ENCODE data around the gene NOL4L.

NOL4L gene

DNA sequence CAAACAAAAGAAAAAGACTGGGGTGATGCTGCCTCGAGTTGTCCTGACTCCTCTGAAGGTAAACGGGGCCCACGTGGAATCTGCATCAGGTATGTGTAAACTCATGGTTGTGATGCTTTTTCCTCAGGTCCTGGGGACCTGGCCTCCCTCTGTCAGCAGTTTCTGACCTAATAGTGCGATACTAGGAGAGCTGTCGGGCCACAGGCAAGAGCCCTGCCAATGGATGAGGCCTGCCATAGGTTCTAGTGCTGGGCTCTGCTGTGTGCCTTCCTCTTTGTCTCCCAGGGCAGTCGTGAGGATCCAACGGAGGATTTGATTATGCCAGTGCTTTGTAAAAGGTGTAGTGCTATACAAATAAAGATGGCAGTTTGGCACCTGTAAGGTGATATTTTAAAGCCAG, 155.8 kb downstream of the NOL4L start:
- no CpG with 5 or more reads among the region's 7 CpGs for WGBS (ENCODE audit: extremely low coverage, insufficient coverage, low lambda C conversion rate)
- Histone ChIP-seq H2AK5ac (ENCODE audit: low read length) (no peak overlapping the region), H3K56ac (ENCODE audit: low read length) (no peak overlapping the region), H3K27ac (ENCODE audit: low read depth, low read length) (no peak overlapping the region), H2BK15ac (replicated peaks; ENCODE audit: low read depth) (no peak overlapping the region), H2BK120ac (ENCODE audit: low read depth, low read length) (no peak overlapping the region), H4K5ac (ENCODE audit: low read length) (no peak overlapping the region), H3K4ac (ENCODE audit: low read depth, low read length) (no peak overlapping the region), H3K27me3 (ENCODE audit: insufficient read depth, low read length, poor library complexity) (no peaks in the 10 kb centered on the region), H3K4me2 (ENCODE audit: low read length) (no peak overlapping the region), H3K18ac (ENCODE audit: low read length) (no peak overlapping the region), H3K36me3 (ENCODE audit: control insufficient read depth, insufficient read depth, low read length) (peaks cover 12% of the 10 kb centered on the region), H2BK5ac (ENCODE audit: low read length) (no peak overlapping the region), H3K9ac (ENCODE audit: low read length) (no peak overlapping the region), H3K4me3 (ENCODE audit: low read length) (no peak overlapping the region), H3K79me2 (ENCODE audit: control insufficient read depth, insufficient read depth, low read length) (no peaks in the 10 kb centered on the region), H3K4me1 (ENCODE audit: control insufficient read depth, low read depth, low read length) (no peaks in the 10 kb centered on the region), H3K79me1 (ENCODE audit: low read length) (no peaks in the 10 kb centered on the region), H4K8ac (ENCODE audit: low read depth, low read length) (no peak overlapping the region), H3K23ac (ENCODE audit: low read length) (no peak overlapping the region)
- DNase-seq, result no peak

DNA sequence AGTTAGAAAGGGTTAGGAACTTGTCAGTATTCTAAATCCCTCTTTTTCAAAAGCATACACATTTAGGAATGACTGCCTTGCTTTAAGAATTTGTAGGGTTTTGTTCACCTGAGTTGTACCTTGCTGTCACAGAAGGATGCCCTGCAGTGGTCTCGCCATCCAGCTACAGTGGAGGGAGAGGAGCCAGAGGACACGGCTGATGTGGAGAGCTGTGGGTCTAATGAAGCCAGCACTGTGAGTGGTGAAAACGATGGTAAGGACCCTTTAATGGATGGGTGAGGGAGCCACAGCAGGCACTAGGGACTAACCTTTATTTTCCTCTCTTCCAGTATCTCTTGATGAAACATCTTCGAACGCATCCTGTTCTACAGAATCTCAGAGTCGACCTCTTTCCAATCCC, 157.1 kb downstream of the NOL4L start:
- H2BK15ac ChIP-seq (replicated peaks; ENCODE audit: low read depth), result no peak overlapping the region
- no peak overlapping the region for H3K27ac ChIP-seq (ENCODE audit: low read depth, low read length)
- no peak overlapping the region for H2BK120ac ChIP-seq (ENCODE audit: low read depth, low read length)
- no peak overlapping the region for H4K8ac ChIP-seq (ENCODE audit: low read depth, low read length)
- H3K23ac ChIP-seq (ENCODE audit: low read length), result no peak overlapping the region
- no peak for DNase-seq
- whole genome bisulfite sequencing (ENCODE audit: extremely low coverage, insufficient coverage, low lambda C conversion rate), result no CpG with 5 or more reads among the region's 6 CpGs
- H2AK5ac ChIP-seq (ENCODE audit: low read length), result no peak overlapping the region
- no peak overlapping the region for H3K9ac ChIP-seq (ENCODE audit: low read length)
- no peak overlapping the region for H4K5ac ChIP-seq (ENCODE audit: low read length)
- no peaks in the 10 kb centered on the region for H3K79me2 ChIP-seq (ENCODE audit: control insufficient read depth, insufficient read depth, low read length)
- H3K27me3 ChIP-seq (ENCODE audit: insufficient read depth, low read length, poor library complexity), result no peaks in the 10 kb centered on the region
- peaks cover 10% of the 10 kb centered on the region for H3K36me3 ChIP-seq (ENCODE audit: control insufficient read depth, insufficient read depth, low read length)
- no peak overlapping the region for H3K56ac ChIP-seq (ENCODE audit: low read length)
- no peaks in the 10 kb centered on the region for H3K4me1 ChIP-seq (ENCODE audit: control insufficient read depth, low read depth, low read length)
- H3K18ac ChIP-seq (ENCODE audit: low read length), result no peak overlapping the region
- H3K4me3 ChIP-seq (ENCODE audit: low read length), result no peak overlapping the region
- no peaks in the 10 kb centered on the region for H3K79me1 ChIP-seq (ENCODE audit: low read length)
- H3K4me2 ChIP-seq (ENCODE audit: low read length), result no peak overlapping the region
- H3K4ac ChIP-seq (ENCODE audit: low read depth, low read length), result no peak overlapping the region
- no peak overlapping the region for H2BK5ac ChIP-seq (ENCODE audit: low read length)

DNA sequence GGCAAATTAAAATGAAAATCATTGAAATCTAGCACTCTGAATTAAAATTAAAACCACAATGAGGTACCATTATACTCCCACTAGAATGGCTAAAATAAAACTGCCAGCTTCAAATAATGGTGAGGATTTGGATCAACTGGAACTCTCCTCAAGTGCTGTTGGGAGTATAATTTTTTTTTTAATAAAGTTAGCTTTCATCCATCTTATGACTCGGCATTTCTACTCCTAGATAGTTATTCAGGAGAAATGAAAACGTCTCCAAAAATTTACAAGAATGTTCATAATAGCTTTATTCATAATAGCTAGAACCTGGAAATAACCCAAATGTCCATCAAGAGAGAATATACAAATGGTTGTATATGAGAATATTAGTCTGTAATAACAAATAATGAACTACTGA, 163.8 kb downstream of the NOL4L start:
- Histone ChIP-seq H3K4me2 (ENCODE audit: low read length) (no peak overlapping the region), H2BK120ac (ENCODE audit: low read depth, low read length) (no peak overlapping the region), H4K8ac (ENCODE audit: low read depth, low read length) (no peak overlapping the region), H3K4me1 (ENCODE audit: control insufficient read depth, low read depth, low read length) (no peaks in the 10 kb centered on the region), H3K27me3 (ENCODE audit: insufficient read depth, low read length, poor library complexity) (no peaks in the 10 kb centered on the region), H3K23ac (ENCODE audit: low read length) (no peak overlapping the region), H3K79me1 (ENCODE audit: low read length) (no peaks in the 10 kb centered on the region), H2BK15ac (replicated peaks; ENCODE audit: low read depth) (no peak overlapping the region), H3K18ac (ENCODE audit: low read length) (no peak overlapping the region), H3K4ac (ENCODE audit: low read depth, low read length) (no peak overlapping the region), H3K36me3 (ENCODE audit: control insufficient read depth, insufficient read depth, low read length) (no peaks in the 10 kb centered on the region), H3K4me3 (ENCODE audit: low read length) (no peak overlapping the region), H3K9ac (ENCODE audit: low read length) (no peak overlapping the region), H3K56ac (ENCODE audit: low read length) (no peak overlapping the region), H3K27ac (ENCODE audit: low read depth, low read length) (no peak overlapping the region), H3K79me2 (ENCODE audit: control insufficient read depth, insufficient read depth, low read length) (no peaks in the 10 kb centered on the region), H2BK5ac (ENCODE audit: low read length) (no peak overlapping the region), H2AK5ac (ENCODE audit: low read length) (no peak overlapping the region), H4K5ac (ENCODE audit: low read length) (no peak overlapping the region)
- WGBS (ENCODE audit: extremely low coverage, insufficient coverage, low lambda C conversion rate), result no CpG with 5 or more reads among the region's 2 CpGs
- DNase-seq, result no peak

DNA sequence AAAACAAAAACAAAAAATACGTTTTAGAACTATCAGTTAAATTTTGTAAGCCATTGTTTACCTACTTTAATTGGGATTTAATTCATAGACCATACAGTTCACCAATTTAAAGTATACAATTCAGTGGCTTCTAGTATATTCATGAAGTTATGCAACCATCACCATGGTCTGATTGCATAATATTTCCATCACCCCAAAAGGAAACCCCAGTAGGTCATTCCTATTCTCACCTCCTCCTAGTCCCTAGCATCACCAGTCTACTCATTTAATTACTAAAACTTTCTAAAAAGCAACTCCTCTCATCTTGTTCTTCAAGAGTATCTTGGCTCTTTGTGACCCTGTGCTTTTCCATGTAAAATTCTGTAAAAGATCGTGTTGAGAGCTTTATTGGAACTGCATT, 166.8 kb downstream of the NOL4L start:
- H4K5ac ChIP-seq (ENCODE audit: low read length), result no peak overlapping the region
- H3K23ac ChIP-seq (ENCODE audit: low read length), result no peak overlapping the region
- H3K4me2 ChIP-seq (ENCODE audit: low read length), result no peak overlapping the region
- no peak for DNase-seq
- no peaks in the 10 kb centered on the region for H3K79me2 ChIP-seq (ENCODE audit: control insufficient read depth, insufficient read depth, low read length)
- no peak overlapping the region for H3K9ac ChIP-seq (ENCODE audit: low read length)
- no peak overlapping the region for H2BK15ac ChIP-seq (replicated peaks; ENCODE audit: low read depth)
- H3K27ac ChIP-seq (ENCODE audit: low read depth, low read length), result no peak overlapping the region
- H3K18ac ChIP-seq (ENCODE audit: low read length), result no peak overlapping the region
- no peaks in the 10 kb centered on the region for H3K36me3 ChIP-seq (ENCODE audit: control insufficient read depth, insufficient read depth, low read length)
- no peaks in the 10 kb centered on the region for H3K4me1 ChIP-seq (ENCODE audit: control insufficient read depth, low read depth, low read length)
- no peak overlapping the region for H2AK5ac ChIP-seq (ENCODE audit: low read length)
- WGBS (ENCODE audit: extremely low coverage, insufficient coverage, low lambda C conversion rate), result no CpG with 5 or more reads among the region's 2 CpGs
- no peak overlapping the region for H4K8ac ChIP-seq (ENCODE audit: low read depth, low read length)
- peaks cover 6% of the 10 kb centered on the region for H3K79me1 ChIP-seq (ENCODE audit: low read length)
- no peak overlapping the region for H3K56ac ChIP-seq (ENCODE audit: low read length)
- no peak overlapping the region for H3K4me3 ChIP-seq (ENCODE audit: low read length)
- H2BK5ac ChIP-seq (ENCODE audit: low read length), result no peak overlapping the region
- H2BK120ac ChIP-seq (ENCODE audit: low read depth, low read length), result no peak overlapping the region
- no peak overlapping the region for H3K4ac ChIP-seq (ENCODE audit: low read depth, low read length)
- H3K27me3 ChIP-seq (ENCODE audit: insufficient read depth, low read length, poor library complexity), result no peaks in the 10 kb centered on the region

DNA sequence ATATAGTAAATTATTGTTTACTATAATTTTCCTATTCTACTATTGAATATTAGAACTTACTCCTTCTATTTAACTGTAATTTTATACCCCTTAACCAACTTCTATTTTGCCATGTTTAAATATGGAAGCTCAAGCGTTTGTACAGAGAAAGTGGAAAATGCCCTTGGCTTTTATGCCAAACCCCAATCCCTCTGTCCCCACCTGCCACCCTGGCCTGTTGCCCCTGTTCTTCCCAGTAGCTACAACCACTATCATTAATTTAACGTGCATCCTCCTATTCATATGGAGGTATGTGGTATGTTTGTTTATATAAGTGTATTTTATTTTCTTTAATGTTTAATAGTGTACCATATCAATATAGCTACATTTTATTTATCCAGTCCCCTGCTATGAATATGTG, 168.9 kb downstream of the NOL4L start:
- Histone ChIP-seq H3K4me3 (ENCODE audit: low read length) (no peak overlapping the region), H3K36me3 (ENCODE audit: control insufficient read depth, insufficient read depth, low read length) (no peaks in the 10 kb centered on the region), H3K56ac (ENCODE audit: low read length) (no peak overlapping the region)

DNA sequence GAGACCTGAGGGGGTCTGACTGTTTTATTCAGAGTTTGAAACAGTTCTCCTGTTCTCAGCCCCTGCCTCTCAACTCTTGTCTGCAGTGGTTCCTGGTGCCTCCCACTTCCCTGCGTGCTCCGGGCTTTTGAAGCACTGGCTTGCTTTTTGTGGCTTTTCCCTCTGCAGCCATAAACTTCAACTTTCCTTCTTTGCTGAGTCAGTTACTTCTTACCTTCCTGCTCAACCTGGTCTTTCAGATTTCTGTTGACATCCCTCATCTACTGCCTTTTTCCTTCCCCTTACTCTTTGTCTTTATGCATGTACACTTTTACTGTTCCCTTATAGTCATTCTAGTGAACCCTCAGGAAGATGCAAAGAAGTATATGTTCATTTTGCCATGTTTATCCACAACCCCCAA, 169.6 kb downstream of the NOL4L start:
- Histone ChIP-seq H3K56ac (ENCODE audit: low read length) (no peak overlapping the region), H3K27ac (ENCODE audit: low read depth, low read length) (no peak overlapping the region), H3K36me3 (ENCODE audit: control insufficient read depth, insufficient read depth, low read length) (no peaks in the 10 kb centered on the region), H3K18ac (ENCODE audit: low read length) (no peak overlapping the region), H2BK5ac (ENCODE audit: low read length) (no peak overlapping the region), H3K79me2 (ENCODE audit: control insufficient read depth, insufficient read depth, low read length) (no peaks in the 10 kb centered on the region), H2BK120ac (ENCODE audit: low read depth, low read length) (no peak overlapping the region), H4K5ac (ENCODE audit: low read length) (no peak overlapping the region), H3K9ac (ENCODE audit: low read length) (no peak overlapping the region), H3K4me3 (ENCODE audit: low read length) (no peak overlapping the region), H3K4ac (ENCODE audit: low read depth, low read length) (no peak overlapping the region), H3K4me1 (ENCODE audit: control insufficient read depth, low read depth, low read length) (no peaks in the 10 kb centered on the region), H2BK15ac (replicated peaks; ENCODE audit: low read depth) (no peak overlapping the region), H4K8ac (ENCODE audit: low read depth, low read length) (no peak overlapping the region), H3K4me2 (ENCODE audit: low read length) (no peak overlapping the region), H3K79me1 (ENCODE audit: low read length) (peaks cover 6% of the 10 kb centered on the region), H3K23ac (ENCODE audit: low read length) (no peak overlapping the region), H3K27me3 (ENCODE audit: insufficient read depth, low read length, poor library complexity) (no peaks in the 10 kb centered on the region), H2AK5ac (ENCODE audit: low read length) (no peak overlapping the region)
- no CpG with 5 or more reads among the region's 2 CpGs for WGBS (ENCODE audit: extremely low coverage, insufficient coverage, low lambda C conversion rate)
- DNase-seq, result no peak

More for the DNA sequence above, 168.9 kb downstream of the NOL4L start:
- H2BK15ac ChIP-seq (replicated peaks; ENCODE audit: low read depth), result no peak overlapping the region
- H3K18ac ChIP-seq (ENCODE audit: low read length), result no peak overlapping the region
- no peak overlapping the region for H3K27ac ChIP-seq (ENCODE audit: low read depth, low read length)
- no peak overlapping the region for H3K23ac ChIP-seq (ENCODE audit: low read length)
- H3K4me2 ChIP-seq (ENCODE audit: low read length), result no peak overlapping the region
- H3K27me3 ChIP-seq (ENCODE audit: insufficient read depth, low read length, poor library complexity), result no peaks in the 10 kb centered on the region
- no peaks in the 10 kb centered on the region for H3K79me2 ChIP-seq (ENCODE audit: control insufficient read depth, insufficient read depth, low read length)
- DNase-seq, result no peak
- no peak overlapping the region for H4K8ac ChIP-seq (ENCODE audit: low read depth, low read length)
- WGBS (ENCODE audit: extremely low coverage, insufficient coverage, low lambda C conversion rate), result no CpG with 5 or more reads among the region's 2 CpGs
- no peak overlapping the region for H4K5ac ChIP-seq (ENCODE audit: low read length)
- no peak overlapping the region for H2BK5ac ChIP-seq (ENCODE audit: low read length)
- no peaks in the 10 kb centered on the region for H3K4me1 ChIP-seq (ENCODE audit: control insufficient read depth, low read depth, low read length)
- H2AK5ac ChIP-seq (ENCODE audit: low read length), result no peak overlapping the region
- no peak overlapping the region for H2BK120ac ChIP-seq (ENCODE audit: low read depth, low read length)
- H3K79me1 ChIP-seq (ENCODE audit: low read length), result peaks cover 6% of the 10 kb centered on the region
- no peak overlapping the region for H3K4ac ChIP-seq (ENCODE audit: low read depth, low read length)
- H3K9ac ChIP-seq (ENCODE audit: low read length), result no peak overlapping the region

Measured in mesendoderm (in vitro differentiated cells).